H54 (cell line): ENCODE data around the gene MPHOSPH9.

Source experiments
- DNase-seq: peaks from one replicate; pipeline ENCODE4 v3.0.0; 2011; ENCODE audit warnings: low spot score, mixed read lengths; ENCODE audit not compliant: insufficient read length
- FAIRE-seq: peaks from 3 replicates; lab custom pipeline; 2011; peaks lifted over from hg19 to GRCh38; lab: Jason Lieb, UNC
- POLR2A ChIP-seq: IDR thresholded peaks from 2 replicates; pipeline ENCODE4 v1.6.1; 2011; ENCODE audit warnings: low read depth, mild to moderate bottlenecking, low read length

The MPHOSPH9 gene

GRCh38 chr12:123232807-123233504 is at the start of gene MPHOSPH9, which contains the start of gene MTRFR:
MPHOSPH9 (minus strand) TSS chr12:123233141; CDS start chr12:123230364, 2,777 bp downstream.
MTRFR (plus strand) TSS chr12:123233436; CDS start chr12:123253675, 20,239 bp downstream.
- TF ChIP-seq POLR2A: peak; percentile 98
- DNase-seq (peak; percentile 89), FAIRE-seq (peak; percentile 94)

DNA sequence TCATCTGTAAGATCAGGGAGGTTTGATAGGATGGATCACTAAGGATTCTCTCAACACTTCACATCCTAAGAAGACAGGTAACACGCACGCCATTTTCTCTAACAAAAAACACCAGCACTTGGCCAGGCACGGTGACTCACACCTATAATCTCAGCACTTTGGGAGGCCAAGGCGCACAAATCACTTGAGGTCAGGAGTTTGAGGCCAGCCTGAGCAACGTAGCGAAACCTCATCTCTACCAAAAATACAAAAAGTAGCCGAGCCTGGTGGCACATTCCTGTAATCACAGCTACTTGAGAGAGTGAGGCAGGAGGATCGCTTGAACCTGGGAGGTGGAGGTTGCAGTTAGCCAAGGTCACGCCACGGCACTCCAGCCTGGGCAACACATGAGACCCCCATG is 49.2 kb upstream of the MPHOSPH9 start:
- DNase-seq (no peak), FAIRE-seq (no peak)
- TF ChIP-seq POLR2A: no peak

GRCh38 chr12:123280971-123281370 is 48.0 kb upstream of the MPHOSPH9 start:
- no peak for DNase-seq
- no peak for TF ChIP-seq POLR2A
- no peak for FAIRE-seq

DNA sequence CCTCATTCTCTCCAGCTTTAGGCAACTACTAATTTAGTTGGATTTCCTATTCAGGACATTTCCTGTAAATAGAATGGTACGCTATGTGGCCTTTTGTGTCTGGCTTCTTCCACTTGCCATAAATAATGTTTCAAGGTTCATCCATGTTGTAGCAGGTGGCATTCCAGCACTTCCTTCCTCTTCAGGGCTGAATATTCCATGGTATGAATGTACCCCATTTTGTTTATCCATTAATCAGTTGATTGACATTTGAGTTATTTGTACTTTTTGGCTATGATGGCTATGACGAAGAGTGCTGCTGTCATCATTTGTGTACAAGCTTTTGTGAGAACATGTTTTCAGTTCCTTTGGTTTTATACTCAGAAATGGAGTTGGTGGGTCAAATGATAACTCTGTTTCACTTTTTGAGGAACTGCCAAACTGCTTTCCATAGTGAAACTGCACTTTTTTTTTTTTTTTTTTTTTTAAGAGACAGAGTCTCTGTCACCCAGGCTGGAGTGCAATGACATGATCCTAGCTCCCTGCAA is 45.2 kb upstream of the MPHOSPH9 start:
- DNase-seq: no peak
- no peak for FAIRE-seq
- no peak for TF ChIP-seq POLR2A

GRCh38 chr12:123273166-123273565 is 40.2 kb upstream of the MPHOSPH9 start:
- DNase-seq (no peak), FAIRE-seq (no peak)
- no peak for TF ChIP-seq POLR2A

- FAIRE-seq (no peak), DNase-seq (peak; percentile 85)
- no peak for TF ChIP-seq POLR2A
These were observed 38.2 kb upstream of the MPHOSPH9 start for GRCh38 chr12:123271001-123271668.

DNA sequence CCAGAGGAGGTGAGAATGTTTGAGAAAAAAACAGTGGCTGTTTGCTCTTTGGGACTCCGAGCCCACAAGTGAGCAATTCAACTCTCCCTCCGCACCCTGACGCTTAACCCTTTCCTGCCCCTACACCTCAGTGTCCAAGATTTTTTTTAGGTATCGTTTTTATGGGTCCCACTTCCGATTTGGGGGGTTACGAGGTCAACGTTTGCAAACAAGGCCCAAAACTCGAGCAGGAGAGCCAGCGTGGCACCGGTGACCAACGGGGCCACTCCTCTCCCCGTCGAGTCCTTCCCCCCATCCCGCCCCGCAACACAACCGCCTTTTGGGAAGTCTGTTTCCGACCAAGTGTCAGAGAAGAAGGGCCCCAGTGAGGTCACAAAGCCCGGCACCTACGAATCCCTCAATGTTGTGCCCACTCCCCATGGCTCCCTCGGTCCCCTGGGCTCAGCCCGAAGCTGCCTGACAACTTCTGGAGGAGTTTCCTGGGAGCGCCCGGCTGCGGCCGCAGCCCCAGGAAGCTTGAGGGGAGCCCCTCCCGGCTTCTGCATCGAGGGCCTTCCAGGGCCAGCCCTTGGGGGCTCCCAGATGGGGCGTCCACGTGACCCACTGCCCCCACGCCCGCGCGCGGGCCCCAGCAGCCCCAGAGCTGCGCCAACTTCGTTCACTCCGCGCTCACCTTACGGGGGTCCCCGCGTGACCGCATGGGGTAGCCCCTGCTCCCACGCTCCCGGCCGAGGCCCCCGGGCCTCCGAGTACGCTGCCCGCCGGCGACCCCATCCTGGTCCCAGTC is 37.5 kb upstream of the MPHOSPH9 start:
- DNase-seq (peak; percentile 35), FAIRE-seq (no peak)
- TF ChIP-seq POLR2A: no peak

DNA sequence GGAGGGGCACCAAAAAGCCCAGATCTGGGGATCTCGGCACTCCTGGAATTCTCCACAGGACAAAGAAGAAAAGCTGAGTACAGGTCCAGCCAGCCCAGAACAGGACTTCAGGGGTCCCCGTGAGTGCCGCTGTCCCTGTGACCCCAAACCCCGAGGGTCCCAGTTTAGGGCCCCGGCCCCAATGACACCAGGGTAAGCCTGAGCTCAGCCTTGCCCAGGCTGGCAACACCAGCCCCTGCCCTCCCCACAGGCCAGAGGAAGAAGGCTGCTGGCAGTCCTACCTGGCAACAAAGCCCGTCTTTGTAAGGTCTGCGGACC is 36.9 kb upstream of the MPHOSPH9 start:
- no peak for TF ChIP-seq POLR2A
- no peak for FAIRE-seq
- no peak for DNase-seq

GRCh38 chr12:123269395-123269892 is 36.5 kb upstream of the MPHOSPH9 start:
- FAIRE-seq (no peak), DNase-seq (no peak)
- no peak for TF ChIP-seq POLR2A

DNA sequence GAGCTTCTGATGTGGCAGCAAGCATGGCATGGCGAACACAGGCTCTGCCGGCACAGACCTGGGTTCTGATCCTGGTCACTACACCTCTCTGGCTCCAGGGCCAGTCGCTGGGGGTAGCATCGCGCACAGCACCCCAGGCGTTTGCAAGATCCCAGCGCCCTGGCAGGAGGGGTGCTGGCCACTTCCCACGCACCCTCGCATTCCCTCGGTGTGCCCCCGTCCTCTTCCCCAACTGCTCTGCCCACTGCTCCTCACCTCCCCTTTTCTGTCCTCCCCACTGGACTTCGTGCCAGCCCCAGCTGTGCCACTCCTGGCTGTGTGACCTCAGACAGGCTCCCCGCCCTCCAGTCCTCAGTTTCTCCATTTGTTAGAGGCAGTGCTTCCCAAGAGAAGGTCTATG is 35.9 kb upstream of the MPHOSPH9 start:
- no peak for TF ChIP-seq POLR2A
- FAIRE-seq (no peak), DNase-seq (no peak)

DNA sequence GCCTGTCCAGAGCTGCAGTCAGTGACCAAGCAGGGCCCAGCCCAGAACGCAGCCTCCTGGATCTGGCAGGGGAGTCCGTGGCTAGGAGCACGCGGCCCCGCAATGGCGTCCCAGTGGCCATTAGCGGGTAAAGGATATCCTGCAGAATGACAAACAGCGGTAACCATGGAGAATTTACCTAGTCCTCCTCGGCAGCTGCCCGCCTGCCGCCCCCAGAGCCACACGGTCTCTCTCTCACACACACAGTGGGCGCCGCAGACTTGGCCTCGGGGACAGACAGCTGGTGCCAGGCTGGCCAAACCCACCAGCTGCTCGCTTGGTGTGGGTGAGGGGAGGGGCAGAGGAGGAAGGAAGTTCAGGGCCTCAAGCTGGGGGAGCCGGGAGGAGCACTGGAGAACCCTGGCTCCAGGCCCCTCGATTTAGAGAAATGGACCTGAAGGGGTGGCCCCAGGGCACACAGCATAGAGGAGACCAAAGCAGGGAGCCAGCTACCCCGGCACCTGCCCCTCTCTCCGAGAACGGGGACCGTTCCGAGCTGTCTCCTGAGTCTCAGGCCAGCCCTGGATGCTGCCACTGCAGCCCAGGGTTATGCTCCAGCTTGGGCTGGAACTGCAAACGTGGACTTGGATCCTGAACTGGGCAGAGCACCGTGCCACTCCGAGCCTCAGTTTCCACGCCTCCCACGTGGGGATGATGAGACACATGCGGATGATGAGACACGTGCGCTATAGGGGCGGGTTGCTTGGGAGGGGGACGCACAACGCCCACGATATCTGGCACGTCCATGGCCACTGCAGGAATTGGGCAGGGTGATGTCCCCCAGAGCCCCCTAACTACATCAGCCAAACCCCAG is 35.3 kb upstream of the MPHOSPH9 start:
- no peak for DNase-seq
- TF ChIP-seq POLR2A: no peak

DNA sequence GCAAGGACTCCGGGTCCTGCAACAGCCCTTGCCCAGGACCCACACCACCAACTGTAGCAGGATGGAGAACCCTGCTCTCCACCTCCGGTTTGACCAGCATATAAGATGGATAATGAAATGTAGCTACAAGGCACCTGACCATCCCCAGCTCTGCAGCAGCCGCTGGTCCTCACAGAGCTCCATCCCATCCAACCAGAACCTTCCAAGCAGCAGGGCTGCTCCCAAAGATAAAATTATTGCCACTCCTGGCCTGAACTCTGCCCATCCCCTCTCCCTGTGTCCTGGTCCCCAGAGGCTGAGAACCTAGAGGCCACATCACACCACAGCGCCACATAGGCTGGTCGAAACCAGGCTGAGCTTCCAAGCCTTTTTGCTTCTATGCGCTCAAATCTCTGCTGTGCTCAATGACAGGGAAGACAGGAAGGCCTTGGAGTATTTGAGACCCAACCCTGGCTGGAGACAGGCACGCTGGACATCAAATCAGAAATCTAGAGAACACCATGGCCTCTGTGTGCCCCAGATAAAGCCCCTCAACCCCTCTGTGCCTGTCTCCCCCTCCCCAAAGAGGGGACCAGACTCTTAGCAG is 34.5 kb upstream of the MPHOSPH9 start:
- TF ChIP-seq POLR2A: no peak
- FAIRE-seq: no peak
- no peak for DNase-seq

More for the DNA sequence above, 35.3 kb upstream of the MPHOSPH9 start:
- no peak for FAIRE-seq
